Measurements from ENCODE around the gene GRAP.

GRCh38 chr17:18981642-18982424 lies 64.9 kb downstream of the GRAP start:
- TF ChIP-seq POLR2AphosphoS5 (IDR thresholded peaks at IDR 0.05; ENCODE audit: borderline replicate concordance, low read depth, low read length) = no peak
- TF ChIP-seq EZH2 (IDR thresholded peaks at IDR 0.05) = no peak
- no peak for TF ChIP-seq FOXP2 (optimal IDR thresholded peaks at IDR 0.05; ENCODE audit: control extremely low read depth, extremely low read length, insufficient read depth)

All from SK-N-MC (cell line).